HG03039 (cell line): Measurements from ENCODE around the gene ZNF791.
A peak's percentile ranks its signal among the peaks of the same experiment; 100 is the strongest.
"Not testable (repeated sequence)": the region's sequence is repeated elsewhere in the genome, so short reads cannot be mapped to it uniquely, and the experiment has no call there.

Experiments used
- ATAC-seq: cut with Tn5 transposase; IDR thresholded peaks from one replicate; pipeline ENCODE4 v1.9.1; 2021; ENCODE audit warnings: mild to moderate bottlenecking, moderate library complexity; ENCODE audit not compliant: unreplicated experiment

The ZNF791 gene

DNA sequence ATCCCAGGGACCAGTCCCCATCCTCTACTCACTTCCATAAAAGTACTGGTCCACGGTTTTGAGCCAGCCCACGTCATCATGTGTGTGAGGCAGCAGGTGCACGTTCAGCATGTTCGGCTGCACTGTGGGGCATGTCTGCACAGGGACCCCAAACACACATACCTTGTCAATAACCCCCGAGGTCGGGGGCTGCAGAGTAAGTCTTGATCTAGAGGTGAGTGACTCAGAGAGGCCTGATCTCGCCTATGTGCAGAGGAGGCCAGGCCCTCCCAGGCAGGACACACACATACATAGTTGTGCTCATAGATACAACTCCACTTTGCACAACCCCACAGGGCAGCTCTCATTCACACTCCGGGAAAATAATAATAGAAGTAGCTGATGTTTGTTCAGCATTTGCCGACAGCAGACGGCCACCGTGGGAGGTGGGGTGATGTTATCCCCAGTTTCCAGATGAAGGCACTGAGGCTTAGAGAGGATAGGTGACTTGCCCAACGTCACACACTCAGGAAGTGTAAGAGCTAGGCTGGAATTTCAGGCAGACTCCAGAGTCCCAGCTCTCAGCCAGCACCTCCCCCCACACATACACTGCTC lies 55.0 kb downstream of the ZNF791 start:
- no peak for ATAC-seq

- ATAC-seq, result no peak
Measured at GRCh38 chr19:12666265-12667048, 55.7 kb downstream of the ZNF791 start, which contains the start of the genes MAN2B1 and WDR83. Gene MAN2B1, minus strand, starts transcription at chr19:12666742. Its CDS starts 41 bp downstream, at chr19:12666701. Gene WDR83, plus strand, starts transcription at chr19:12666807. Its CDS starts 2,984 bp downstream, at chr19:12669791.

- ATAC-seq, result no peak
Measured at GRCh38 chr19:12667731-12668302, 57.1 kb downstream of the ZNF791 start.

- no peak for ATAC-seq
Measured at GRCh38 chr19:12668346-12668745, 57.6 kb downstream of the ZNF791 start.

DNA sequence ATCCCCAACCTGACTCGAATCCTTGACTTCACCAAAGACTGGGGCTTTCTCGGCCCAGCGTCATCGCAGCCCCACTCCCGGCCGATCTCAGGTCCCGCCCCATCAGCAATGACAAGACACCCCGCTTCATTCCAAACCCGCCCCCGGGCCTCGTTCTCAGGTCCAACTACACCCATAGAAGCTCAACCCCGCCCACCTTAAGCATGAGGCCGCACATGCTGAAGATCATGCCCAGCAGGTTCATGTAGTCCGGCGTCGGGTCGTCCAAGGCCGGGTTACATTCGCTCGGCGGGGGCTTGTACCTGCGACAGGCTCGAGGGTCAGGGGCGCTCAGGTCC lies 58.2 kb downstream of the ZNF791 start:
- no peak for ATAC-seq

DNA sequence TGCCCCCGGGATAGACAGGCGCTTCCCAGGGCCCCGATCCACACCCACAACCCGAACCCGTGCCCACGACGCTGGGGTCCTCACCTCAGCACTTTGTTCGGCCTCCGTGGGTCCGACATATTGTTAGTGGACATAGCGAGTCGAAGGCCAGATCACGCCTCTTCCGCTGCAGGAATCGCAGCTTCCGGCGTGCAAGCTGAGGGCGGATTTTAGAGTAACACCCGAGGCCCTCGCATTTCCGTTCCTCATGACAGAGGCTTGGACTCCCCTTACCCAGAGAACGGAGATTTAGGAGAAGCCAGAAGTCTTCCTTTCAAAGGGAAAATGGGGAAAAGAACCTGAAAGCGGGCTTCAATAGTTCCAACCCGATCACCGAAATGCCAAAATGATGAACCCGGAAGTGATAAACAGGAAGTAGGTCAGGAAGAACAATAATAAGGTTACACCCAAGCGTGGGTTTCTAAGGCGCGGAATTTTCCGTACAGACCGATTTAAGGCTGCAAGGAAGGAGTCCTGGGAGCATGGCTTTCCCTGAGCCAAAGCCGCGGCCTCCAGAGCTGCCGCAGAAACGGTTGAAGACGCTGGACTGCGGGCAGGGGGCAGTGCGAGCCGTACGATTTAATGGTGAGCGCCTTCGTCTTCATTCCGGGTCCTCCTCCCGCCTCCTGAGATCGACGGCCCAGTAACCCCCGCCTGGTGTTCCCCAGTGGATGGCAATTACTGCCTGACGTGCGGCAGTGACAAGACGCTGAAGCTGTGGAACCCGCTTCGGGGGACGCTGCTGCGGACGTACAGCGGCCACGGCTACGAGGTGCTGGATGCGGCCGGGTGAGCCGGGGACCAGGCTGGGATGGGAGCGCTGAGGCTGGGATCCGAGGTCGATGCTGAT lies 58.8 kb downstream of the ZNF791 start:
- no peak for ATAC-seq

GRCh38 chr19:12670159-12670928 lies 59.6 kb downstream of the ZNF791 start:
- ATAC-seq, result no peak

DNA sequence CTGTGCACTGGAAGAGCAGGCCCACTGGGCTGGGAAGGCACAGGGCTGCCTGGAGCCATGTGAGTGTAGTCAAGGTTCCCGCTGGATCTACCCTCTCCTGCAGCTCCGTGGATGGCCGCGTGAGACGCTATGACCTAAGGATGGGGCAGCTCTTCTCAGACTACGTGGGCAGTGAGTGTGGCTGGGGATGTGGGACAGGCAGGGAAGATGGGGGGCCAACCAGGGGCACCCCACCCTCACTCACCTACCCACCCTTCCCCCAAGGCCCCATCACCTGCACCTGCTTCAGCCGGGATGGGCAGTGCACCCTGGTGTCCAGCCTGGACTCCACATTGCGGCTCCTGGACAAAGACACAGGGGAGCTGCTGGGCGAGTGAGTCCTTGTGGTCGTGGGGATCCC lies 62.0 kb downstream of the ZNF791 start:
- no peak for ATAC-seq

GRCh38 chr19:12675399-12675798 lies 64.7 kb downstream of the ZNF791 start:
- ATAC-seq, result no peak

- no peak for ATAC-seq
Measured at GRCh38 chr19:12675940-12676339, 65.2 kb downstream of the ZNF791 start.

DNA sequence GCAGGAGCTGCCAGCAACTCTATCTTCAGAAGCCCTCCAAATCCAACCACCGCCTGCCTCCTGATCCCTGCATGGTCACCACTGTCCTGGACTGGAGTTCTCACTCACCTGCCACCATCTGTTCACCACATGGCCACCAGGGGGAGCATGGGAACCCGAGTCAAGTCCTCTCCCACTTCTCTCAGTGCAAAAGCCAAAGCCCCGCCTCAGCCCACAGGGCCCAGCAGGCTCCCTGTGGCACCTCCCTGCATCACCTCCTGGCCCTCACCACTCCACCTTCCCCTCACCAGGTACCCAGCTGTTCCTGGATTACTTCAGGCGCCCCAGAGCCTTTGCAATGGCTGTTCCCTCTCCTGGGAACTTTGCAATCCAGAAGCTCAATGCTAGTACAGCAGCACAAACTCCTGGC lies 65.7 kb downstream of the ZNF791 start:
- ATAC-seq, result no peak

DNA sequence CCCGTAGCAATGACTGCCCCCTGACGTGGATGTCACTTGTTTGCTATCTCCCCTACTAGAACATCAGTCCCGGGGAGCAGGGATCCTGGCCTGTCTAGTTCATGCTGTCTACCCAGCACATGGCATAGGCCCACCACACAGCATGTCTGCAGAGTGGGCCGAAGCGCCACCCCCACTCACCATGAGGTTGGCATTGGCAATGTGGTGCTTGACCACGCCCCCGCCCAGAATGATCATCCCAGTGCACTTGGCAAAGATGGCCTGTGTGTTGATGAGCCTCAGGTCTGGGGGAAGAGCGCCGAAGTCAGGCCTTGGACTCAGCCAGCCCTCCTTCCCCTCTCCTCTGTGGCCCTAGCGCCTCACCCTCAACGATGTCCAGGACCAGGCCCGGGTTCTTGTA lies 66.2 kb downstream of the ZNF791 start:
- ATAC-seq, result no peak

DNA sequence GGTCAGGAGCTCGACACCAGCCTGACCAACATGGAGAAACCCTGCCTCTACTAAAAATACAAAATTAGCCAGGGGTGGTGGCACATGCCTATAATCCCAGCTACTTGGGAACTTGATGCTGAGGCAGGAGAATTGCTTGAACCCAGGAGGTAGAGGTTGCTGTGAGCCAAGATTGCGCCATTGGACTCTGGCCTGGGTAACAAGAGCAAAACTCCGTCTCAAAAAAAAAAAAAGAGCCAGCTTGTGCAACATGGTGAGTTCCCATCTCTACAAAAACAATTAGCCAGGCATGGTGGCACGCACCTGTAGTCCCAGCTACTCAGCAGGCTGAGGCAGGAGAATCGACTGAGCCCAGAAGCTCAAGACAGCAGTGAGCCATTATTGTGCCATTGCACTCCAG lies 67.3 kb downstream of the ZNF791 start:
- ATAC-seq, result not testable (repeated sequence)

- ATAC-seq, result no peak
Measured at GRCh38 chr19:12680034-12680433, 69.3 kb downstream of the ZNF791 start.

GRCh38 chr19:12681074-12681987 lies 70.6 kb downstream of the ZNF791 start, which contains the start of gene DHPS:
Gene DHPS, minus strand, starts transcription at chr19:12681880. Its CDS starts 114 bp downstream, at chr19:12681766.
- peak; percentile 52 for ATAC-seq
